HG03064 (cell line): ENCODE data around the gene NLGN1.

Experiments used
- ATAC-seq: cut with Tn5 transposase; IDR thresholded peaks from one replicate; pipeline ENCODE4 v1.9.1; 2021; ENCODE audit warnings: low read depth; ENCODE audit not compliant: unreplicated experiment

Gene NLGN1

GRCh38 chr3:173939331-173939730 lies 541.8 kb downstream of the NLGN1 start:
- ATAC-seq, result no peak

GRCh38 chr3:173943264-173943663 lies 545.7 kb downstream of the NLGN1 start:
- no peak for ATAC-seq

GRCh38 chr3:173945170-173945569 lies 547.6 kb downstream of the NLGN1 start:
- no peak for ATAC-seq

GRCh38 chr3:173945806-173946205 lies 548.3 kb downstream of the NLGN1 start:
- no peak for ATAC-seq

GRCh38 chr3:173954647-173955046 lies 557.1 kb downstream of the NLGN1 start:
- ATAC-seq, result no peak

- ATAC-seq, result no peak
These were observed 560.1 kb downstream of the NLGN1 start for GRCh38 chr3:173957646-173958045.

- no peak for ATAC-seq
These were observed 561.3 kb downstream of the NLGN1 start for GRCh38 chr3:173958805-173959204.

- ATAC-seq, result no peak
These were observed 572.7 kb downstream of the NLGN1 start for GRCh38 chr3:173970281-173970680.

GRCh38 chr3:173976281-173976680 lies 578.7 kb downstream of the NLGN1 start:
- no peak for ATAC-seq

- ATAC-seq, result no peak
These were observed 580.2 kb downstream of the NLGN1 start for GRCh38 chr3:173977747-173978146.

- no peak for ATAC-seq
These were observed 585.8 kb downstream of the NLGN1 start for GRCh38 chr3:173983343-173983742.

- ATAC-seq, result no peak
These were observed 589.4 kb downstream of the NLGN1 start for GRCh38 chr3:173986861-173987410.

- no peak for ATAC-seq
These were observed 591.4 kb downstream of the NLGN1 start for GRCh38 chr3:173988909-173989308.

GRCh38 chr3:173992416-173992815 lies 594.9 kb downstream of the NLGN1 start:
- ATAC-seq, result no peak

GRCh38 chr3:173993299-173993698 lies 595.8 kb downstream of the NLGN1 start:
- ATAC-seq, result no peak

- ATAC-seq, result no peak
These were observed 603.1 kb downstream of the NLGN1 start for GRCh38 chr3:174000675-174001074.

GRCh38 chr3:174002543-174002942 lies 605.0 kb downstream of the NLGN1 start:
- ATAC-seq, result no peak

- ATAC-seq, result no peak
These were observed 613.4 kb downstream of the NLGN1 start for GRCh38 chr3:174010907-174011306.

- no peak for ATAC-seq
These were observed 618.6 kb downstream of the NLGN1 start for GRCh38 chr3:174016186-174016585.

- ATAC-seq, result no peak
These were observed 622.6 kb downstream of the NLGN1 start for GRCh38 chr3:174020156-174020555.

GRCh38 chr3:174023421-174023820 lies 625.9 kb downstream of the NLGN1 start:
- ATAC-seq, result no peak

GRCh38 chr3:174028673-174029072 lies 631.1 kb downstream of the NLGN1 start:
- ATAC-seq, result no peak

GRCh38 chr3:174035328-174035886 lies 637.9 kb downstream of the NLGN1 start:
- ATAC-seq, result no peak
